Coronary artery (tissue), 2 donors: ENCODE results near the gene RBM33.

Source experiments
- DNase-seq: peaks from one replicate; pipeline ENCODE4 v3.0.0-alpha.2; 2017; ENCODE audit warnings: low spot score
- H3K27ac ChIP-seq, 2 donors: fragments of 200-600 bp; sonication (generic); one replicate each; pipeline ENCODE4 v1.5.1; 2016 to 2019
- H3K4me3 ChIP-seq: fragments of 200-600 bp; sonication (generic); 2 replicates; pipeline ENCODE4 v1.5.1; 2016; ENCODE audit warnings: mild to moderate bottlenecking, moderate library complexity
- TF ChIP-seq, protein P1 (sequence below): fragments of 200-600 bp; sonication (generic); IDR thresholded peaks from one replicate; pipeline ENCODE4 v1.5.1; 2019; ENCODE audit warnings: antibody characterized with exemption

The RBM33 gene

DNA sequence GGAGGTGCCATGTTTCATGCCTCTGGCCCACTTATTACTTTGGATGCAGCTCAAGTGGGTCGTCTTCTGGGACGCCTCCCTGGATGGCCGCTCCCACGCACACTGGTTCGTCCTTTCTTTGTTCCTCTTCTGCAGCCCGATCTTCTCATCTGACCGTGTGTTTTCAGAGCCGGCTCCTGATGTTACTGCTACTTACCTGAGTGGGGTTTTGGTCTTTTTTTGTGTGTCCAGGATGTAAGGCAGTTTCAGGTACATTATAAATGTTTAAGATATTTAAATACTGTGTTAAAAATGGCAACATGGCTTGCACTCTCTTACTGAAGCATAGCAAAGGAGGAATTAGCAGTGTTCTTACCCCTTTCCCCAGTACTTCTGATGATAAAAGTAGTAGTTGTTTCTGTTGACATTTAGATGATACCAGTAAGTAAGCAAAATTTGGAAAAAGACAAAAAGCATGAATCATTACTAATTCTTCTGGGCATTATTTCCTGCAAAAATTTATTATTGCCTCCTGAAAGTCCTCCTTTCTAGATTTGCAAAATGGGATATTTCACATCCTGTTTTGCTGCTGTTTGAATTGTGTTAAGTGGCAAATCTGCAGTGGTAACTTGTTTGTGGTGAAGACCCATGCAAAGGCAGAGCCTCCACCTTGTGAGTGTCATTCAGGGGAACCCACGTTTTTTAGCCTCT is 108.4 kb downstream of the RBM33 start:
- Histone ChIP-seq H3K4me3 (no peak overlapping the region), H3K27ac (no peak overlapping the region)
- TF ChIP-seq, protein P1, sequence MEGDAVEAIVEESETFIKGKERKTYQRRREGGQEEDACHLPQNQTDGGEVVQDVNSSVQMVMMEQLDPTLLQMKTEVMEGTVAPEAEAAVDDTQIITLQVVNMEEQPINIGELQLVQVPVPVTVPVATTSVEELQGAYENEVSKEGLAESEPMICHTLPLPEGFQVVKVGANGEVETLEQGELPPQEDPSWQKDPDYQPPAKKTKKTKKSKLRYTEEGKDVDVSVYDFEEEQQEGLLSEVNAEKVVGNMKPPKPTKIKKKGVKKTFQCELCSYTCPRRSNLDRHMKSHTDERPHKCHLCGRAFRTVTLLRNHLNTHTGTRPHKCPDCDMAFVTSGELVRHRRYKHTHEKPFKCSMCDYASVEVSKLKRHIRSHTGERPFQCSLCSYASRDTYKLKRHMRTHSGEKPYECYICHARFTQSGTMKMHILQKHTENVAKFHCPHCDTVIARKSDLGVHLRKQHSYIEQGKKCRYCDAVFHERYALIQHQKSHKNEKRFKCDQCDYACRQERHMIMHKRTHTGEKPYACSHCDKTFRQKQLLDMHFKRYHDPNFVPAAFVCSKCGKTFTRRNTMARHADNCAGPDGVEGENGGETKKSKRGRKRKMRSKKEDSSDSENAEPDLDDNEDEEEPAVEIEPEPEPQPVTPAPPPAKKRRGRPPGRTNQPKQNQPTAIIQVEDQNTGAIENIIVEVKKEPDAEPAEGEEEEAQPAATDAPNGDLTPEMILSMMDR: no peak
- no peak for DNase-seq

DNA sequence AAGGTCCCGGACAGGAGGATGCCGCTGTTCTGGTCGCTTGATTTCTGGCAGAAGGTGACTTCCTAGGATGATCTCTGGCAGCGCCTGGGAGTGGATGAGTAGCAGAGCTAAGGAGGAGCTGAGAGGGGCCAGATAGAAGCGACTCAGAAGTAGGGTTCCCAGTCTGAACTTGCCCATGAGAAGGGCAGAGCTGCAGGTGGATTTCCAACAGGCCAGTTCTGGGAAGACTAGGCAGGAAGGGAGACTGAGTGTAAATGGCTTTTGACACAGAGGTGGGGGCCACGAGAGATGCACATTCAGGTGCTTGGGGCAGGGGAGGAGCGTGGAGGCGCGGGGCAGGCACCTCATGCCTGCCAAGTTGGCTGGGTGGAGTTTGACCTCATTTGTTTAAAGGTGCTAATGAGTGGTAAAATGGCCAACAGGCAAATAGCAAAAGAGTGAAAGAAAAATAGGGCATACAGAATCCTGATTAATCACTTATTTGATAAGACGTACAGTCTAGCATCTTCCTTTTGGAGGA is 109.0 kb downstream of the RBM33 start:
- no peak overlapping the region for H3K27ac ChIP-seq

DNA sequence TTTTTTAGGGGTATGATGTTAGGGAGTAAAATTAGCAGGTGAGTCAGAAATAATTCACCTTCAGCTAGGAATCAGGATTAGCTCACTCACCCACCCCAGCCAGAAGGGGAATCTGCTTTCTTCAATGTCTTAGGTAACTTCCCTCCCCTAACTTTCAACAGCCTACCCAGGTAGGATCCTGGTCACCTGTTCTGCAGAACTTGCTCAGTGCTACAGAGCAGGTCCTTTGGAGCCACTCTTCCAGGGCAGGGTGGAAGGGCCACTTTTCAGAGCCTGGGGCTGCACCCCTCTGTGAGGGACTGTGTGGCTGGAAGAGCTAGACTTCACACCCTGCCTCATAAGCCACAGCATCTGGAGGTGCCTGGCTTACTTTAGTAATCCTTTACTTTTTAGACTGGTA is 109.7 kb downstream of the RBM33 start:
- Histone ChIP-seq H3K4me3 (no peak overlapping the region), H3K27ac (no peak overlapping the region)
- TF ChIP-seq, protein P1: no peak
- no peak for DNase-seq

More for the DNA sequence above, 109.0 kb downstream of the RBM33 start:
- no peak for DNase-seq
- H3K4me3 ChIP-seq: no peak overlapping the region
- TF ChIP-seq, protein P1: no peak

DNA sequence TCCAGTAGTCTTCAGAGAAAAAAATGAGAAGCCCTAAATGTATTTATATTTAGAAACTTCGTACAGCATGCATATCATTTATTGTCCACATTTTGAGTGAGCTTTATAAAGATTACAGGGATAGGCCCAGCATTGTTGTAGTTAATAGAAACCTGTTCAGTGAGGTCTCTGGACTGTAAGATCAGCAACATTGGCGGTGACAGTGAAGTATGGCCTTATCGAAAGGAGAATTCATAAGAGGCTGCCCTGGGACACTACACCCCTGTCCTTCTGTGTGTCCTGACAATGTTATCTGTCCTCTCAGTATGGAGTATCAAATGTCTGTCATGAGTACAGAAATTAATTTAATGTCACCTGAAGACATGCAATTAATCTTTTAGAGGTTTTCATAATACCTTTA is 110.6 kb downstream of the RBM33 start:
- DNase-seq: no peak
- no peak overlapping the region for H3K27ac ChIP-seq
- TF ChIP-seq, protein P1: no peak
- H3K4me3 ChIP-seq: no peak overlapping the region

DNA sequence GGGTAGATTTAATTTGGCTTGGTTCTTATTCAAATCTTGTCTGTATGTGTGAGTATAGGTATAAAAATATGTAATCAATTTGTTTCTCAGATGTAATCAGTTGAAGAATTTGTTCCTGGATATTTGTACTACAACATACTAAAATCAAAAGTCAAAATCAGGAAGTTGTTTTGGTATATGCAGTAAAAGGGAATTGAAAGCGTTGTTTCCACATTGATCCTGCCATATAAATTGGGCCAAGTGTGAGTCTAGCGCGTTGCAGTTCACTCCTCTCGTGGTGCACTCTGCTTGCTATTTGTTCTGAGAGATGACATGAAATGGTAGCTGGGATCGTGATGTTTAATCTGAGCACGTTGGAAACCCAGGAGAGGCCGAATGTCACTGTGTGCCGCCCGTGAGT is 111.9 kb downstream of the RBM33 start:
- TF ChIP-seq, protein P1: no peak
- Histone ChIP-seq H3K27ac (no peak overlapping the region), H3K4me3 (no peak overlapping the region)
- DNase-seq: no peak

DNA sequence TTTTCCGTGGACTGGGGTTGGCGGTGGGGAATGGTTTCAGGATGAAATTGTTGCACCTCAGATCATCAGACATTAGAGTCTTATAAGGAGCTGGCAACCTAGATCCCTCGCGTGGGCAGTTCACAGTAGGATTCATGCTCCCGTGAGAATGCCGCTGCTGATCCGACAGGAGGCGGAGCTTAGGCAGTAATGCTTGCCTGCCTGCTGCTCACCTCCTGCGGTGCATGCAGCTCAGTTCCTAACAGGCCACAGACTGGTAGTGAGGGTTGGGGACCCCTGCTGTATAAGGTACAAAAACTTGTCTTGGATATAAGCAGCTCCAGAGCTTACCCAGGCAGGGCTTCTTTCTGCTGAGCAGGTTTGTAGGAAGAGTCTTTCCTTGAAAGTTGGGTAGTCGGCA is 113.9 kb downstream of the RBM33 start:
- TF ChIP-seq, protein P1: no peak

More for the DNA sequence above, 113.9 kb downstream of the RBM33 start:
- Histone ChIP-seq H3K27ac (no peak overlapping the region), H3K4me3 (no peak overlapping the region)
- DNase-seq: no peak
